ENCODE data around the gene IGFLR1. TPM values are rescaled to one million over a fixed set of nuclear protein-coding genes. Genes with fewer than 3 reads are reported as not detected.

The IGFLR1 gene
- total and polyA plus RNA-seq, 2 of the 4 experiments (the other 2 are of a cell fraction), result 0.72 to 2.7 TPM

DNA sequence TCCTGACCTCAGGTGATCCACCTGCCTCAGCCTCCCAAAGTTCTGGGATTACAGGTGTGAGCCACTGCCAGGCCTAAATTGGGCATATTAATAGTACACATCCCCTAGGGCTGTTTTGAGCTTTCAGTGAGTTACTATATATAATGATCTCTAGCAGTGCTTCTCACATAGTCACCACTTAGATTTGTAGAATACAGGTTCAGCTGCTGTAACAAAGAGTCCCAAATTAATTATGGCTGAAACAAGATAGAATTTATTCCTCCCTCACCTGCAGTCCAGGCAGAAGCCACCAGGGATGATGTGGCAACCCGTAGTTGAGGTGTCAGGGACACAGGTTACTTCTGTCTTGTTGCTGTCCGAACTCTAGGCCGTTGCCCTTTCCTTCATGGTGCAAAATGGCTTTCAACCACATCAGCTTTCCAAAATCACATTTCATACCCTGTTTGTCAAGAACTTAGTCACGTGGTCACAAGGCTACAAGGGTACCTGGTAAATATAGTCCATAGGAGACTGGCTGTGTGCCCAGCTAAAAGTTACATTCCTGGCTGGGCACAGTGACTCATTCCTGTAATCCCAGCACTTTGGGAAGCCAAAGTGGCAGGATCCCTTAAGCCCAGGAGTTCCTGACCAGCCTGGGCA is 18.6 kb upstream of the IGFLR1 start (continued):
- TF ChIP-seq BHLHE40 (IDR thresholded peaks at IDR 0.05; ENCODE audit: low read depth, low read length) (no peak), CHD1 (IDR thresholded peaks at IDR 0.05; ENCODE audit: low read depth, low read length) (no peak), POLR2A (IDR thresholded peaks at IDR 0.05; ENCODE audit: low read depth, low read length) (no peak), NFE2L2 (IDR thresholded peaks at IDR 0.05; ENCODE audit: low read depth, low read length) (no peak), RCOR1 (IDR thresholded peaks at IDR 0.05; ENCODE audit: insufficient replicate concordance, low read length) (no peak), SMC3 (IDR thresholded peaks at IDR 0.05; ENCODE audit: low read depth, low read length) (no peak), RAD21 (IDR thresholded peaks at IDR 0.05; ENCODE audit: low read length) (no peak)

DNA sequence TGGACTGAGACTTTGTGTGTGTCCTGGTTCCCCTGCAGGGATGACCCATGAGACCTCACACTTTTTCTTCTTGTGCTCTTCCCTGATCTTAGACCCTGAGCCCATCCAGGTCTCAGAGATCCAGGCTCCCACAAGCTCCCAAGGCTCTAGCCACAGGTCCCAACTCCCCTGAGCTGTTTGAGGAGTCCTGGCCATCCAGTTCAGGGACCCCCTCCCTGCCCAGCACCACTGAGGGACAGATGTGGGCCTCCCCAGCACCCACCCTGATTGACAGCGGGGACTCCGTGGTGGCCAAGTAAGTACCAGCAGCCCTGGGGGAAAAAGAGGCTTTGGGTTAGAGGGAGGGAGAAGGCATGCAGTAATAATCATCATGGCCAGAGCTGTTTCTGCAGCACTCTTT is 17.4 kb upstream of the IGFLR1 start:
- ATAC-seq (ENCODE audit: low read depth), result no peak
- WGBS, 2 experiments (ENCODE audit: extremely low coverage in 2 of 2, insufficient read length in 1 of 2), result no CpG with 5 or more reads among the region's 2 CpGs
- dilution Hi-C loops (cut with HindIII; ENCODE audit: low sequenced_read_pairs, unreplicated experiment) (no loop called here), intact Hi-C loops (cut with micrococcal nuclease) (loop anchor here (2.0 to 5.0 kb wide), 2 partner anchors 15 to 173 kb away; partner anchors contain the start of gene ARHGAP33), in situ Hi-C loops (cut with MboI; ENCODE audit: low sequenced_read_pairs) (no loop called here)
- no peak overlapping the region for H2BK15ac ChIP-seq (ENCODE audit: low read depth, low read length)
- no peak for DNase-seq
- peaks cover 13% of the 10 kb centered on the region for H3K4me1 ChIP-seq (ENCODE audit: control insufficient read depth, insufficient read depth, low read length)
- no peak overlapping the region for H3K14ac ChIP-seq (replicated peaks; ENCODE audit: low read depth, low read length)
- H3K9ac ChIP-seq (ENCODE audit: low read depth, low read length), result no peak overlapping the region
- H2AK5ac ChIP-seq (ENCODE audit: low read depth, low read length), result no peak overlapping the region
- H3K9me1 ChIP-seq (ENCODE audit: insufficient read depth, low read length), result peaks cover 20% of the 10 kb centered on the region; the same call in 1 of the 2 replicates
- no peak overlapping the region for H4K5ac ChIP-seq (ENCODE audit: low read depth, low read length)
- no peak overlapping the region for H3K4me3 ChIP-seq (ENCODE audit: insufficient read depth, low read depth, low read length)
- no peak overlapping the region for H2BK120ac ChIP-seq (ENCODE audit: low read depth, low read length)
- H4K8ac ChIP-seq (ENCODE audit: low read depth in 2 of 2, low read length in 2 of 2), result no peak overlapping the region
- CTCF ChIA-PET, result no interaction called here
- H3K79me1 ChIP-seq (ENCODE audit: low read depth in 1 of 2, low read length in 2 of 2), result peaks cover 34 to 47% of the 10 kb centered on the region in 2 experiments
- H3K36me3 ChIP-seq (ENCODE audit: control insufficient read depth, insufficient read depth, low read length), result peaks cover 17% of the 10 kb centered on the region
- no peak overlapping the region for H4K91ac ChIP-seq (ENCODE audit: insufficient read depth, low read depth, low read length)
- H3K4me2 ChIP-seq (ENCODE audit: low read depth, low read length), result no peak overlapping the region
- no peak overlapping the region for H3K27ac ChIP-seq (ENCODE audit: insufficient read depth, low read length)
- no TSS peak for BruUV-seq (replicated peaks)
- no peak overlapping the region for H2AFZ ChIP-seq (replicated peaks; ENCODE audit: low read length, poor library complexity)
- H3K4ac ChIP-seq (ENCODE audit: low read depth, low read length), result no peak overlapping the region
- peak overlapping the region; percentile 63 for H2AK9ac ChIP-seq (replicated peaks; ENCODE audit: low read depth, low read length, poor library complexity)
- POLR2A ChIA-PET (ENCODE audit: unreplicated experiment), result no interaction called here
- H3K23ac ChIP-seq (ENCODE audit: low read depth, low read length), result no peak overlapping the region
- no peak overlapping the region for H3K56ac ChIP-seq (ENCODE audit: extremely low read depth, insufficient read depth, low read length)
- TF ChIP-seq NFE2L2 (IDR thresholded peaks at IDR 0.05; ENCODE audit: low read depth, low read length) (no peak), CEBPB (IDR thresholded peaks at IDR 0.05; ENCODE audit: low read depth, low read length) (no peak), RAD21 (IDR thresholded peaks at IDR 0.05; ENCODE audit: low read length) (no peak), RFX5 (IDR thresholded peaks at IDR 0.05; ENCODE audit: low read depth, low read length) (no peak), CHD1 (IDR thresholded peaks at IDR 0.05; ENCODE audit: low read depth, low read length) (no peak), FOS (IDR thresholded peaks at IDR 0.05; ENCODE audit: low read depth, low read length) (no peak), RCOR1 (IDR thresholded peaks at IDR 0.05; ENCODE audit: insufficient replicate concordance, low read length) (no peak), MAFK (IDR thresholded peaks at IDR 0.05; ENCODE audit: low read depth, low read length) (no peak), BHLHE40 (IDR thresholded peaks at IDR 0.05; ENCODE audit: low read depth, low read length) (no peak)
- TF ChIP-seq, protein P1, sequence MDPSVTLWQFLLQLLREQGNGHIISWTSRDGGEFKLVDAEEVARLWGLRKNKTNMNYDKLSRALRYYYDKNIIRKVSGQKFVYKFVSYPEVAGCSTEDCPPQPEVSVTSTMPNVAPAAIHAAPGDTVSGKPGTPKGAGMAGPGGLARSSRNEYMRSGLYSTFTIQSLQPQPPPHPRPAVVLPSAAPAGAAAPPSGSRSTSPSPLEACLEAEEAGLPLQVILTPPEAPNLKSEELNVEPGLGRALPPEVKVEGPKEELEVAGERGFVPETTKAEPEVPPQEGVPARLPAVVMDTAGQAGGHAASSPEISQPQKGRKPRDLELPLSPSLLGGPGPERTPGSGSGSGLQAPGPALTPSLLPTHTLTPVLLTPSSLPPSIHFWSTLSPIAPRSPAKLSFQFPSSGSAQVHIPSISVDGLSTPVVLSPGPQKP (IDR thresholded peaks at IDR 0.05; ENCODE audit: borderline replicate concordance, low read depth, low read length), result no peak
- H2BK20ac ChIP-seq (ENCODE audit: low read depth, low read length), result no peak overlapping the region
- peaks cover 6% of the 10 kb centered on the region; the same call in 1 of the 2 replicates for H4K20me1 ChIP-seq (ENCODE audit: insufficient read depth, low read length)
- no peak overlapping the region for H3K18ac ChIP-seq (ENCODE audit: low read depth, low read length)
- no peaks in the 10 kb centered on the region for H3K9me3 ChIP-seq (ENCODE audit: control insufficient read depth, insufficient read depth, low read length)
- no peak overlapping the region for H2BK5ac ChIP-seq (ENCODE audit: low read depth, low read length, poor library complexity, severe bottlenecking)
- H3K27me3 ChIP-seq (ENCODE audit: control insufficient read depth, insufficient read depth, low read length), result no peaks in the 10 kb centered on the region
